Cortex of kidney (tissue), 1 donor: ENCODE results near the gene MTG2.

ENCODE experiments used
- DNase-seq: peaks from one replicate; lab custom pipeline; 2025; lab: John Stamatoyannopoulos, UW

The MTG2 gene

DNA sequence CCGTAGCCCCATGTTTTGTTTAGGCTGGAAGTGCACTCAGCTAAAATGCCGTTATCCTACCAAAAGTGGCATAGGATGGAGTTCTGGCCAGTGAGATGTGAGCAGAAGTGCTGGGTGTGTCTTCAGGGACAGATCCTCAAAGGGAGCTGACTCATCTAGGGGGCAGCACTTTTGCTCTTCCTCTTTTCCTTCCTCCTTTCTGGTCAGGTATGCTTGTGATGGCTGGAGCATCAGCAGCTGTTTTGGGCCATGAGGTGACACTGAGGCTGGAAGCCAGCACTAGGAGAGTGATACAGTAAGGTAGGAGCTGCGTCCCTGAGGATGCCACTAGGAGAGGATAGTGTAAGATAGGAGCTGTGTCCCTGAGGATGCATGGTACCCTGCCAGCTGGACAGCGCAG lies 50.9 kb downstream of the MTG2 start:
- DNase-seq = no peak

- no peak for DNase-seq
Measured at GRCh38 chr20:62234339-62234738, 51.5 kb downstream of the MTG2 start.

DNA sequence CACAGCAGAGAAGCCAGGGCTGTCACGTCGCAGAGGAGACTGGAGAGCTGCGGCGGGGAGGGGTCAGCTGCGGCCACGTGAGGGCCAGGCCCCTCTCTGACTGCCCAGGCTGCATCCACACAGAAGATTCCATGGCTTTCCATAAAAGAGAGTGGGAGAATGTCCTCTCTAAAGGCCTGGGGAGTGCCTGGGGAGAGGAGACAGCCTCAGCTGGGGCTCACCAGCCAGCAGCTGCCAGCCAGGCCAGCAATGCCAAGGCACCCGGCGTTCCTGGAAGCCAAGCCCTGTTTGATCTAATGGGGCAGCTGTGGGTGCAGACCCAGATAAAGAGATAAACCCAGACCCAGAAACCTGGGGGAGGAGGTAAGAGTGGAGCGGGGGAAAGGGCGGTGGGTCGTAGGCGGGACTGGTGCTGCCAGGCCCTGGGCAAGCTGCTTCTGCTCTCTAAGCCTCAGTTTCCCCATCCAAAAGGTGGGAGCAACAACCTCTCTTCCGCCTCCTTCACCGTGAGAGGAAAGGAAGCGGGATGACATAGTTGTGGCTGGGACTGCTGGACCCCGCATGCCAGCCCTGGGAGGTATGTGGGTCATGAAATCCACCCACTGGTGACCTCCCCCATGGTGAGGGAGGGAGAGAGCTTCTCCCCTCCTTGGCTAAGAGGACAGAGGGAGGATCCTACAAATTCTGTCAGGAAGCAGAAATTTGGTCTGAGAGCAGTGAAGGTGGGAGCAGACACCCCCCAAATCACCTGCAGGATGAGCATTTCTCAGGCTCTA lies 52.4 kb downstream of the MTG2 start:
- no peak for DNase-seq

GRCh38 chr20:62235777-62236157 lies 52.9 kb downstream of the MTG2 start:
- no peak for DNase-seq

DNA sequence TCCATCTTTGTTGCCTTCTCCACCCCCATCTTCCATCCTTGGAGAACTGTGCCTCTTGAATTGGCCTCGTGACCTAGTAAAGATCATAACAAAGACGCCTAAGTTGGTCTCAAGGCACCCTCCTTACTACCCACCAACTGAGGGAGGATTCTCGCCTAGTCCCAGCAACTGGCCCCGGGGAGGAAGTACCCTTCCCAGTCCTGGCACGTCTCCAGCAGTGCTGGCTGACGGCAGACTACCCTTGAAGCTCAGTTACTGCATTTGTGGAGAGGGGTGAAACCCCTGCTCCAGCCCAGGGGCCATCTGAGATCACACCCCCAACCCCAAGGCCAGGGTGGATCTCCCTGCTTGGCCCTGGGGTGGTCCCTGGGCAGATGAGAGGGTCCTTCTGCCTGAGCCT lies 53.4 kb downstream of the MTG2 start:
- DNase-seq = no peak

DNA sequence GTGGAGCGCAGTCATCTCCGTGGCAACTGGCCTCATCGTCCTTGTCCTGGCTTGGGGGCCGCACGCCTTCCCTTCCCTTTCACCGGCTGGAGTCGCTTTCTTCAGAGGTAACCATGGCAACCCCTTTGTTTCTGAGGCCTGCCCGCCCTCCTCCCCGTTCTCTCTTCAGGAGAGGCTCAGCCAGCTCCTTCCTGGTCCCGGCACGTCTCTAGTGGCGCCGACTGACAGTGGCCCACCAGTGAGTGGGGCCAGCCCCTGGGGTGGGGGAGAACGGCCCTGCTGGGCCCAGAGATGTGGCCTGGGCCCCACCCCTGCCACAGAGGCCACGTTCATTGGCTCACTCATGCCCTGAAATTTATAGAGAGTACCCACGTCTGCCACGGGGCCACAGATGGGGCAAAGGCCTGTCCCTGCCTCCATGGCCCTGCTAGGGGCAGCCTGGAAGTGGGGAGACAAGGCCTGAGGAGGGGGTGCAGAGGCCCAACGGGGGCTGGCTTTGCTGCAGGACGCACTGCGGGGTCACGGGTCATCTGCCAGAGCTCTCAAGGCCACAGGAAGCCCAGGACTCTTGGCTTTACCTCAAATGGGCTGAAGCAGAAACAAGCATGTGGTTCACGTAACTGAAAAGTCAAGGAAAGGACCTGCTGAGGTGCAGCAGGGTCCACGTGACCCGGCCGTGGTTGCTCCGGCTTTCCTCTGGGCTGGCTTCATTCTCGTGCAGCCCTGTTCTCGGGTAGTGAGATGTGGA lies 54.1 kb downstream of the MTG2 start:
- DNase-seq = no peak

DNA sequence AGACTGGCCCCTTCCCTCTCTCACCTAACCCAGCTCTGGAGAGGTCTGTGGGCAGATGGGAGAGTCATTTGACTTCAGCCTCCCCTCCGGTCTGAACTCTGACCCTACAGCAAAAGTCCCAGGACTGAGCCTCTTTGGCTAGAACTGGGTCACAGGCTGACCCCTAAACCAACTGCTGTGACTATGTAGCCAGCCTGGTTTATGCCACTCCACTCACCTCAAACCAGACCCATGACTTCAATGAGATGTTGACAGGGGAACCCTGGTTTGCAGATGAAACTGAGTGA lies 54.6 kb downstream of the MTG2 start:
- DNase-seq = no peak

GRCh38 chr20:62237801-62238568 lies 55.2 kb downstream of the MTG2 start, which contains the start of gene OSBPL2:
Gene OSBPL2, plus strand, starts transcription at chr20:62238521. Its CDS starts 17,664 bp downstream, at chr20:62256185.
- DNase-seq = no peak

GRCh38 chr20:62238569-62239277 lies 55.9 kb downstream of the MTG2 start:
- no peak for DNase-seq

- DNase-seq = no peak
Measured at GRCh38 chr20:62239278-62239879, 56.6 kb downstream of the MTG2 start.

- DNase-seq = no peak
Measured at GRCh38 chr20:62240020-62240685, 57.3 kb downstream of the MTG2 start.

DNA sequence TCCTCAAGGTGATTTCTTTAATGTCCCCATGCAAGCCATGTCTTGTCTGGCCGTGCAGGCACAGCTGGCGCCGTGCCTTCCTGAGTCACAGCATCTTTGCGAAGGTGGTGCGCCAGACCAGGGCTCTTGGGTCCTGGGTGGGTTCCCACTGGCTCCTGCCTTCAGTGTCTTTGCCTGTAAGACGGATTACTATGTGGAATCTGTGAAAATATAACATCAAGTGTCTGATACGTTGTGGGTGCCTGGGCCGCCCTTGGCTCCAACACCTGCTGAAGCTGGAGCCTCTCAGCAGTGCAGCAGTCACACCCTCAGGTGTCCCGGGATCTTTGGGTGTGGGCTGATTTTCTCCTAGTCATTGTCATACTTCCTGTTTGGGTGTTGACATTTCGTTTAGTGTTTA lies 58.7 kb downstream of the MTG2 start:
- no peak for DNase-seq

DNA sequence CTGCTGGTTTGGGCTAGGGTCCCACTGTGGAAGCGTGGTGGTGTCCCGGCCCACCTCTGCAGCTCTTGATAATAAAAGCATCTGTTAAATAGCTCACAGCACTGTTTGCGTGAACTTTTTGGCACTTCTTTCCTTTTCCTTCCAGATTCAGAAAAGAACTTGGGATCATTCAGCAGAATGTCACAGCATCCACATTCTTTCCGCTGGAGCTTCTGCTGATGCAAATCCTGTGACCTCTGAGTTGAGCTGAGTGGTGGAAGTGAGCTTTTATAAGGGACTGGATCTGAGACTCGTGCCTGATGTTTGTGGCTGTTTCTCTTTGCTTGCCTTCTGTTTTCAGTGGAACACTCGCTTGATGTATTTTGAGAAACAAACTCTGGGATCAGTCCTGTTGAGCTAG lies 59.3 kb downstream of the MTG2 start:
- DNase-seq = no peak

GRCh38 chr20:62243106-62243505 lies 60.3 kb downstream of the MTG2 start:
- DNase-seq = no peak

GRCh38 chr20:62243906-62244515 lies 61.2 kb downstream of the MTG2 start:
- no peak for DNase-seq

GRCh38 chr20:62244644-62245108 lies 61.8 kb downstream of the MTG2 start:
- DNase-seq = no peak

DNA sequence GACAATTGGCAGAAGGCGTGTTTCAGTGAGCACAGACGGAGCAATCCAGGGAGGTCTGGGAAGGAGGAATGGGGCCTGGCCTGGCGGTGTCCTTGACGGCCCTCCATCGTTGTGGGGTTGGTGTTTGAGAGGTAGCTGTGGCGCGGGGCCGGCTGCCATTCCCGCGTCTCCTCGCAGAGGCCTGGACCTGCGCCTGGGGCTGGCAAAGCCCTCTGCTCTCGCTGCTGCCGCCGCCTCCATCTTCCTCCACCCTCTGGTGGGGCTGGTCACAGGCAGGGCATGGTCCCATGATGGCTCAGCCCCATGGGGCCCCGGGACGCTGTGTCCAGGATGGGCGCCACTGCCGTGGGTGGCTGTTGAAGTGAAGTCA lies 63.1 kb downstream of the MTG2 start:
- DNase-seq = no peak

DNA sequence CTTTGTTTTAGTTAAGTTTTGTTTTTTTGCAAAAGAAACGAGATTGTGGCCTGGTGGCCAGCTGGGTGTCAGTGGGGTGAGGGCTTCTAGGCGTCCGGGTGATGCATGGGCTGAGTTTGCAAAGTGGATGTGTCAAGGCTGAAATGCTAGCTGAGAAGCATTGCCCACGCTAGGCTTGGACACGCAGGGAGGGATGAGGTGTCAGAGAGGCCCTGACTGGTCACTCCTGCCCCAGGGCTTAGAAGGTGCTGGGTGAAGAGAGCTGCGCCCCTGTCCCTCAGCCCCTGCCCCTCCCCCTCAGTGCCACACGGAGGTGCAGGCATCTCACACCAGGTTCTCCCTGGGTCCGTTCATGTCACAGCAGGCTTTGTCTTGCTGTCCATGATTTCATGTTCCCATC lies 63.6 kb downstream of the MTG2 start:
- DNase-seq = no peak

DNA sequence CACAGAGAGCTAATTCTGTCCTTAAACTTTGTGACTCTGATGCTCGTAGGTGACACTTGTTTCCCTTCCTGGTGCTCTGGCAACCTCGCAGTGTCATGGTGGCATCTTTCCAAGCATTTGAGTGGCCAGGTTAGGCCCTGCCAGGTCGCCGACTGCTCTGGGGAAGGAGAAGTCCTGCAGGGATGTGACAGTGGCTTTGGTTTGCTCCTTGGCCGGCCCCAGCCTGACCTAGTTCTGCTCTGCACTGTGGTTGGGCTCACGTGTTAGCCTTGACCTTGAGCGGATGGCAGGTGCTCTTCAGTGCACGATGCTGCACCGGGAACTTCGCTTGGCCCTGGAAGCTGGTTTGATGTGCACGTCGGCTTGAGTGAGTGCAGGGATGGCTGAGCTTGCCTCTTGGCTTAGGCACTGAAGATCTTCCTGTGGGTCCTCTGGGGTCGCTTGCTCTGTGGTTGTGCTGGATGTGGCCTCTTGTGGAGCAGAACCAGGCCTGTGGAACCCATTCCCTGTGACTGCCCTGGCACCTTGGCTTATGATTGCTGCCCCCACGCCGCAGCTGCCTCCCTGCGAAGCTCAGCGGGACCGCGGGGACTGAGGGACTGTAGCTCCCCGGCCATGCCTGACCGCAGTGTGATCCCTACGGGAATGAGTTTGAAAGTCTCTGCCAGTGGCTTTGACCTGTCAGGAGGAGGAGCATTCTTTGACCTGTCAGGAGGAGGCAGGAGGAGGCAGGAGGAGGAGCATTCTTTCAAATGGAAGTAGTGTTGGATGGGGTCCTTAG lies 64.2 kb downstream of the MTG2 start:
- DNase-seq = no peak
